ENCODE measurements around the gene NTRK1.
A peak's percentile ranks its signal among the peaks of the same experiment; 100 is the strongest.

The NTRK1 gene

GRCh38 chr1:156838972-156839371 is 21.7 kb upstream of the NTRK1 start:
- no peak overlapping the region for H3K4me3 ChIP-seq (ENCODE audit: low read length)
- peak; percentile 30 for DNase-seq (ENCODE audit: low read depth)
- TF ChIP-seq CTCF (IDR thresholded peaks at IDR 0.05; ENCODE audit: insufficient read depth, low read depth, low read length, missing control alignments): peak; percentile 90

- no peak for TF ChIP-seq CTCF (IDR thresholded peaks at IDR 0.05; ENCODE audit: insufficient read depth, low read depth, low read length, missing control alignments)
- no peak for DNase-seq (ENCODE audit: low read depth)
- no peak overlapping the region for H3K4me3 ChIP-seq (ENCODE audit: low read length)
These were observed 21.1 kb upstream of the NTRK1 start for GRCh38 chr1:156839426-156840109.

- H3K4me3 ChIP-seq (ENCODE audit: low read length): no peak overlapping the region
- DNase-seq (ENCODE audit: low read depth): no peak
- TF ChIP-seq CTCF (IDR thresholded peaks at IDR 0.05; ENCODE audit: insufficient read depth, low read depth, low read length, missing control alignments): no peak
These were observed 20.3 kb upstream of the NTRK1 start for GRCh38 chr1:156840186-156840897.

- no peak for TF ChIP-seq CTCF (IDR thresholded peaks at IDR 0.05; ENCODE audit: insufficient read depth, low read depth, low read length, missing control alignments)
- DNase-seq (ENCODE audit: low read depth): no peak
- no peak overlapping the region for H3K4me3 ChIP-seq (ENCODE audit: low read length)
These were observed 19.8 kb upstream of the NTRK1 start for GRCh38 chr1:156840898-156841279.

- no peak for DNase-seq (ENCODE audit: low read depth)
- no peak overlapping the region for H3K4me3 ChIP-seq (ENCODE audit: low read length)
- TF ChIP-seq CTCF (IDR thresholded peaks at IDR 0.05; ENCODE audit: insufficient read depth, low read depth, low read length, missing control alignments): no peak
These were observed 19.3 kb upstream of the NTRK1 start for GRCh38 chr1:156841295-156841855.

GRCh38 chr1:156842618-156843300 is 17.9 kb upstream of the NTRK1 start:
- no peak for TF ChIP-seq CTCF (IDR thresholded peaks at IDR 0.05; ENCODE audit: insufficient read depth, low read depth, low read length, missing control alignments)
- no peak overlapping the region for H3K4me3 ChIP-seq (ENCODE audit: low read length)
- no peak for DNase-seq (ENCODE audit: low read depth)
